Hematopoietic multipotent progenitor cell treated with erythropoietin and hydrocortisone succinate and interleukin-3 and kit ligand, for 15 days (in vitro differentiated cells): ENCODE results near the gene F12.
A peak's percentile ranks its signal among the peaks of the same experiment; 100 is the strongest.
"Not testable (repeated sequence)": the region's sequence is repeated elsewhere in the genome, so short reads cannot be mapped to it uniquely, and the experiment has no call there.

ENCODE experiments used
- DNase-seq: peaks from one replicate; pipeline ENCODE4 v3.0.0-alpha.2; 2015; ENCODE audit warnings: low spot score

The F12 gene

DNA sequence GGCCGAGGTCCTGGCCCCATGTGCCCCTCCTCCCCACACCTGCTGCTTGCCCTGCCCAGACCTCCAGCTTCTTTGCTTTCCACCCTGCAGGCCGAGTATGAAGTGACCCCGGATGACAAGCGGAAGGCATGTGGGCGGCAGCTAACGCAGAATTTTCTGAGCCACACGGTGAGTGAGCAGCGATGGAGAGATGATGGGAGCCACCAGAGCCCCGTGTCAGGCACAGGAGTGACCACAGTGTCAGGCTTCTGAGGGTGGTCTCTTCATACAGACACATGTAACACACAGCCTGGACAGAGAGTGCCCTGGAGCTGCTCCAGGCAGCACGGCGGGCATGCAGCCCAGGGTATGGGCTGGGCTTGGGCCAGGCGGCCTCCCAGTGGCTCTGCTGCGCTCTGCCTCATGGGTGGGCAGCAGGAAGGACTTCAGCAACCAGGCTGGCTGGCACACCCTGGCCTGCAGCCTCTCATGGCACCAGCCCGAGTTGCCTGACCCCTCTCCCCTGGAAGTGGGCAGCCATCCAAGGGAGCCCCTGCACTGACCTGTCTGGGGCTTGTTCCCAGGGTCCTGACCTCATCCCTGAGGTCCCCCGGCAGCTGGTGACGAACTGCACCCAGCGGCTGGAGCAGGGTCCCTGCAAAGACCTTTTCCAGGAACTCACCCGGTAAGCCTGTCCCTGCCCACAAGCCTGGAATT lies 22.9 kb upstream of the F12 start:
- no peak for DNase-seq

DNA sequence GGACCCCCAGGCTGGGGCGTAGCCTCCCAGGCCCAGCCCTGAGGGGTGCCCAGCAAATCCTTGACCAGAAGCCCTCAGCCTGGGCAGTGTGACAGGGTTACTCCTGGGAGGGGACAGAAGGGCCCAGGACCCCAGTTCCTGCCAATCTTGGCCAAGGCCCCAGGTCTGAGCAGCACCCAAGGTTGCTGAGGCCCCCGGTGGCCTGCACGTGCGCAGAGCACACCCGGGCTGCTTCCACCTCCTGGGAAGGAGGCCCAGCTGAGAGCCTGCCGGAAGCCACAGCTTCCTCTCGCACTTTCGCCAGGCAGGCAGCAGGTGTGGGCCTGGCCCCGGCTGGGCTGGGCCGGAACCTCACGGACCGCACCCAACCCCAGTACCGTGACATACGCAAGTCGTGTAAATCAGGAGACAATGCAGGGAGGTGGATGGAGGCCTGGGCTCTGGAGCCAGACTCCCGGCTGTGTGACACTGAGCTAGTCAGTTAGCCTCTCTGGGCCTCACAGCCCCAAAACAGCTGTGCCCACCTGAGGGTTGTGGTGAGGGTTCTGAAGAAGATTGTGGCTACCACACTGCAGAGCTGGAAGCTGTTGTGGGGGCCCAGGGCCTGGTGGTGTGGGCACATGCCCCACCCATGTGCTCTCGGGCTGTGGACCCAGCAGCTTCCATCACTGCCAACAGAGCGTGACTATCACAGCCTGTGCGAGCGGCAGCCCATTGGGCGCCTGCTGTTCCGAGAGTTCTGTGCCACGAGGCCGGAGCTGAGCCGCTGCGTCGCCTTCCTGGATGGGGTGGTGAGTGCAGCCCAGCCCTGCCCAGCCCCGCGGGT lies 22.2 kb upstream of the F12 start:
- DNase-seq = no peak

DNA sequence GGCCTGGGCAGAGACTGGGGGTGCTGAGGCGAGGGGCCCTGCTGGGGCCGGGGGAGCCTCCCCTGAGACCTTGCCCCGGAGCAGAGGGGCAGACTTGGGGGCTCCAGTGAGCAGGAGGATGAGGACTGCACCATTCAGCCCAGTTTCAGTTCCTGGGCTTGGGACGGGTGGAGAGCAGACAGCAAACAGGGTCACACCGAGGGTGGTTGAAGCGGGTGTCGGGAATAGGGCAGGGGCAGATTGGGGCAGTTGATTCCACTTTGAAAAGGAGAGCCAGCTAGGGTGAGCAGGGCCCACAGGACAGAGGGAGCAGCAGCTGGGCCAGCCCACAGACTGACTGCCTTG lies 21.6 kb upstream of the F12 start:
- DNase-seq = no peak

DNA sequence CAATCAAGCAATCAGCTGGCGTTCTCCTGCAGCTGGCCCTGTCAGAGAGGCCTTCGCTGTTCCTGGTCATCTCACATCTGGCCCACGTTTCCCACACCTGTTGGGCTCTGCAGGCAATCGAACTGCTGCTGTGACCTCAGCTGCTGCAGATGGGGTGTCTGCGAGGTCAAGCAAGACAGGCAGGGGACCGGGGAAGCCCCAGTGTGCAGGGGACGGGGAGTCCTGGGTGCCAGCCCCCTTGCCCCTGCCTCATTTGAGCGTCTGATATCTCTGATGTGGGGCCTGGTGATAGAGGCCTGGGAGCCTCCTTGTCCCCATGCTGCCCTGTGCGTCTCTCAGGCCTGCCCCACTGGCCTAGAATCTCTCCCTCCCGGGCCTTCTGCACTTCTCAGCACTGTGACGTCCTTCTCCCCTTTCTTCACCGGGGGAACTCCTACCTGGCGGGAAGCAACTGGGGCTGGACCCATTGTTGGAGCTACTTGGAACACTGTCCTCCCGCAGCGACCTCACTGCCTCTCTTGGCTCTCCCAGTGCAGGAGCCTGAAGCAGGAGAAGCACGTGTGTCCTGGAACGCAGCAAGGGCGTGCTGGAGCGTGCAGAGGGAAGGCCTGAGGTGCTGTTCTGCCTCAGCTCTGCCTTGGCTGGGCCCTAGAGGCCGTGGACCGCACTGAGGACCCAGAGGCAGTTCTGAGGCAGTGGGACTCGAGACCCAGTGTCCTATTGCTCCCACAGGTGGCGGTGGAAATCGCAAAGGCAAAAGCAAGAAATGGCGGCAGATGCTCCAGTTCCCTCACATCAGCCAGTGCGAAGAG lies 21.0 kb upstream of the F12 start:
- no peak for DNase-seq

DNA sequence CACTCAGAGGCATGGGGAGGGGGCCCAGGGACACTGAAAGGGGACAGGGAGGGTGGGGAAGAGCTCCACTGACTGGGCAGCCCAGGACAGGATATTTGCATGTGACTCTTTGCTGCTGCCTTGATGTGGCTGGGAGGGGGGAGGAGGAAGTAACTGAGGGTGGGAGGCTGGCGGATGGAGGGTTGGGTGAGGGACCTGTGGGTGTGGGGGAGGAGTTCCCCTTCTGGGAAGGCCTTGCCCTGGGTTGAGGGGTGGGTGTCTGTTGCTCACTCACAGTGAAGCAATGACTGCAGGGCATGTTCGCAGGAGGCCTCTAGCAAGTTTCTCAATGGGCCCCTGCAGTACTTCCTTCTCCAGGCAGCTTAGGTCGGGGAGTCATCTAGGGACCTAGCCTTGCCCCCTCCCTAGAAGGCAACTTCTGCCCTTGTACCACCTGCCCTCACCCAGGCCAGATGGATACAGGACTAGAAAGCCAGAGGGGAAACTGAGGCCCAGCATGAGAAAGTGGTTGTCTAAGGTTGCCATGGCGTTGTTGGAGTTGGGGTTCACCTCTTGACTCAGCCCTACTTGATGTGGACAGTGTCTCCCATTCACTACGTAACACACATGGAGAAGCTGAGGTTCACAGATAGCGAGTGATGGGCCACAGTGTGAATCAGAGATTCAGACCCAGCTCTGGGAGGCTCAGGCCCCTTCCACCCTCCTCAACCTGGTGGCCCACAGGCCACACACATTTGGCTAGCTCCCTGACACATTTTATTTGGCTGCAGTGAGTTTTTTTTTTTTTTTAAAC lies 20.1 kb upstream of the F12 start:
- no peak for DNase-seq

DNA sequence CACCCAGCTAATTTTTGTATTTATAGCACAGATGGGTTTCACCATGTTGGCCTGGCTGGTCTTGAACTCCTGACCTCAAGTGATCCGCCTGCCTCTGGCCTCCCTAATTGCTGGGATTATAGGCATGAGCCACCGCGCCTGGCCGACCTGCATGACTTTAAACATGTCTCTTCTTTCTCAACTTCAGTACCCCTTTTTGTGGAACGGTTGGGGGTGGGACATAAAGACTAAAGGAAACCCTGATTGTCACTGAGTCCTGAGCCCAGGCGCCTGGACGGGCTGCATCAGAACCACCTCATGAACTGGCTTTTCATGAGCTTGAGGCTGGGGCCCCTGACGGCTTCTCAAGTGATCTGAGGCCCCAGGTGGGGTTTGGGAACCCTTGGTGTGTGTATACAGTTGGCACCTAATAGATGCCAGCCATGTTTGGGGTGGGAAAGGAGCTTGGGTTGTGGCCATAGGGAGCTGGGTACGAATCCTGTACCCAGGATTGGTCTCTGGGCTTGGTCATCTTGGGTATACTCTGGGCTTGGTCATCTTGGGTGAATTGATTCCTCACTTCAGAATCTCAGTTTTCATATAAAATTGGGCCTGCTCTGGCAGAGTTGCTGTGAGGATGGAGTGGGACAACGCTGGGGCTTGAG lies 19.3 kb upstream of the F12 start:
- no peak for DNase-seq

DNA sequence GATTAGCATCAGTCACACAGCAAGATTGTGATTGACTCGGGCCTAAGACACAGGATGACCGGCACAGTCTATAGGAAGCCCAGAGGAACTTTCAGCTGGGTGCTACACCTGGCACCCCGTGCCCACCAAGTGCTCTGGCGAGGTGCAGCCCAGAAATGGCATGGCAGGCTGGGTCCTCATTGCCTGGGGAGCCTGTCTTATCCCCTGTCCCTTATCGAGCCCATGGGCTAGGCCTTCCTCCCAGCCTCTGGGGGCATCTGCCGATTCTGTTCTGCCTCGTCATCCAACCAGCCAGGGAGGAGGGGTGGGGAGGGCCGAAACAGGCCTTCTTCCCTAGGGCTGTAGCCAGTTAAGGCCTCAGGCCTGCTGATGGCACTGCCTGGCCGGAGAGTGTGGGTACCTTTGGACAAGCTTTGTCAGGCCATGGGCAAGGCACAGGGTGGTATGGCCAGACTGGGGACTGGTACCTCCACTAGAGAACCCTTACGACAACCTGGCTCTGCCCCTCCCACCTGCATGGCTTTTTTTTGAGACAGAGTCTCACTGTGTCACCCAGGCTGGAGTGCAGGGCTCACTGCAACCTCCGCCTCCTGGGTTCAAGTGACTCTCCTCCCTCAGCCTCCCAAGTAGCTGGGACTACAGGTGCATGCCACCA lies 18.7 kb upstream of the F12 start:
- DNase-seq = peak; percentile 80

DNA sequence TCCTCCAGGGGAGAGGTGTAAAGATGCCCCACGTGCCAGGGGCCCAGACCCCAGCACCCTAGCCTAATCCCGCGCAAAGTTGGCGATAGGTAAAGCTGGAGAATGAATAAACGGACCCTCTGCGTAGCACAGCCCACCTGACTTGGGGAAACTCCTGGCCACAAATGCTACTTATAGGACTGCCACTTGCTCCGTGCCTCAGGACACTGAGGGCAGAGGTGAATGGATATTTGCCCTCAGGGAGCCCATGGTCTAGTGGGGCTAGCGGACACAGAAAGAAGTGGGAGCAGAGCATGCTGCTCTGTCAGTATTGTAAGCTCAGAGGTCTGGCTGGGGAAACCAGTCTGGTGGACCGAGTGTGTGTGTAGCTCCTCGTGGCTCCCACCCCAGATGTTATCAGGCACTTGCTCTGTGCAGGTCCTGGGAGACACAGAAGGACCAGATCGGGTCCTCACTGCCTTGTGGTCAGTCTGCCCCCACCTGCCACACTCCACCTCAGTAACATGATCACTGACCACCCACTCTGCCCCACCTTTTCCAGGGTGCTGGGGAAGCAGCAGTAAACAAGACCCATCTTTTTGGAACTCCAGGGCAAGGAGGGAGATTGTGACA lies 18.0 kb upstream of the F12 start:
- DNase-seq = peak; percentile 49

DNA sequence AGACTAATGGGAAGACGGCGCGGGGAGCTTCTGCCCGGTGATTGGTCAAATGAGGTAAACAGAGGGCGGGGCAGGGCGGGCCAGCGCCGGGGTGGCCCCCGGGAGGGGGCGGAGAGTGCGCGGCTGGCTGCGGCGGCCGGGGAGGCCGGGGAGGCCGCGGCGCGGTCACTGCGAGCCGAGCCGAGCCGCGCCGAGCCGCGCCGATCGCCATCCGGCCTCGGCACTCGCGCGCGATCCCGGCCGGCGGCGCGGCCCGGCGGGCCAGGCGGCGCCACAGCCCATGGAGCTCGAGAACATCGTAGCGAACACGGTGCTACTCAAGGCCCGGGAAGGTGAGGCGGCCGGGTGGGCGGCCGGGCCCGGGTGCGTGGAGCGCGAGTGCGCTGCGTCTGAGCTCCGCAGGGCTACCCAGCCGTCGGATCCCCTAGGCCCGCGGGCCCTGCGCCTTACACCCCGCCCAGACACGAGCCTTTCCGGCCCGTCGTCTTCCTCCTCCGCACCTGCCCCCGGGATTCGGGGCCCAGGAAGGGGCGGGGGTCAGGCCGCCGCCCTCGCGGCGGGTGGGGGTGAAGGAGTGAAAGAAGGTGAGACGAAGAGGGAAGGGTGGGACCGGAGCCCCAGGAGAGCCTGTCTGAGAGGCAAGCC lies 17.3 kb upstream of the F12 start, which contains the start of gene GRK6:
GRK6 (plus strand) TSS at position 111 of the 645 bp plus-strand sequence; CDS start at position 281, 170 bp downstream.
- DNase-seq = peak; percentile 32

DNA sequence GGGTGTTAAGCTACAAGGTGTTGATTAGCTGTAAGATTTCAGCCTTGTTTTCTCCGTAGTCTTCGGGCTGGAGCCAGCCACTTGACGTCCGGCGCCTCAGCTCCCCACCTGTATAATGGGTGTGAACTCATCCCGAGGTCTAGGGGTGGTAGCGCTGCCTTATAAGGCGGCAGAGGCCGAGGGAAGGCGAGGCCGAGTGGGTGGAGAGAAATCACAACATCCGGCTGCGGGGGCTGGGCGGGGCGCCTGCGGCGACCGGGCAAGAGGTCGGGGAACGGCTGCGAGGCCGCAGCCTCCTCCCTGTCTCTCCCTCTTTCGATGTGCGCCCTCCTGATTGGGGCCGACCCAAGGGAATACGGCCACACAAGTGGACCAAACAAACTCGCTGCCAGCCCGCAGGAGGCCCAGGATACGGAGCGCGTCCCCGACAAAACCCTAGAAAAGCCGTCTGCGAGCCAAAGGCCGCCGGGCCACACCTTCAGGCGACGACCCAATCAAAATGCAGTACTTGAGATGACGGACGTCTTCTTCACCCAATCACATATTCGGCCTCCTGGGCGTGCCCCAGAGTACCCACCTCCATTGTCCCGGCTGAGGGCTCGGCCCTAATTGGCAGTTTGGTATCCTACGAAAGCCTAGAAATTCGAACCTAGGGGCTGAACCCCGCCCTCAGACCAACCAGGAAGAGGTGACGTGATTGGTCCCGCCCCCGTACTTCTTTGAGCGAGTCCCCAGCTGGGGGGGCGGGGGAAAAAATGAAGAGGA lies 16.6 kb upstream of the F12 start:
- peak; percentile 100 for DNase-seq

DNA sequence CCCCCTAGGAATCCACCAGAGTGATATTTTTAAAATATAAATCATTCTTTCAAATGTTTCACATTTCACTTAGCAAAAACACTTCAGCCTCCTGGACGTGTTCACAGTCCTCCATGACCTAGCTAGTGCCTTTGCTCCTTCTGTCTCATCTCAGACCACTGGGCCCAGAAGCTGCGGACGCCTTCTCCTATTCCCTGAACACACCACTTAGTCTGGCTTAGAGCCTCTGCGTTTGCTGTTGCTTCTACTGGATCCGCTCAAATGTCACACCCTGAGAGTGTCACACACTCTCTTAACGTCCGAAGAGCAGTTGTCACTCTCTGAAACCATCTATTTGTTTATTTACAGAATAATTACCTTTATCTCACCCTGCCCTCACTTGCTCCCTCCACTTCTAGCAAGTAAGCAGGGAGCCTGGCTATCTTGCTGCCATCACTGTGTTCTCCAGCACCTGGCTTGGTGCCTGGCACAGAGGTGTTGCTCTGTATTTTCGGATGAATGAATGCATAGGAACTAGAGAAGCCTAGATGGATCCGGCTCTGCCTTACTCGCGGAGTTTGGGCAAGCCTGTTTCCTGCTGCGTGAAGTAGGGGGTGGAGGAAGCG lies 15.9 kb upstream of the F12 start:
- DNase-seq = no peak

DNA sequence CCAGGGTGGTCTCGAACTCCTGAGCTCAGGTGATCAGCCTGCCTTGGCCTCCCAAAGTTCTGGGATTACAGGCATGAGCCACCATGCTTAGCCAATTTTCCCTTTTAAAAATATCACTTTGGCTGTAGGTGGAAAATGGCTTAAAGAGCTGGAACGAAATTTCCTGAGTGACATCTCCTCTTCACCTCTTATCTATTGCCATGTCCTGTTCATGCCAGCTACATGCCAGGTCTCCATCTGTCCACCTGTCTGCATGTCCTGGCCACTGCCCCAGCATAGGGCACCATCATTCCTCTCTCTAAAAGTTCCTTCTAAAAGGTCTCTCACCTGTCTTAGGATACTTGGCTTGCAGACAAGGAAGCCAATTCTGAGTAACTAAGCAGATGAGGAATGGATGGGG lies 14.3 kb upstream of the F12 start:
- no peak for DNase-seq

DNA sequence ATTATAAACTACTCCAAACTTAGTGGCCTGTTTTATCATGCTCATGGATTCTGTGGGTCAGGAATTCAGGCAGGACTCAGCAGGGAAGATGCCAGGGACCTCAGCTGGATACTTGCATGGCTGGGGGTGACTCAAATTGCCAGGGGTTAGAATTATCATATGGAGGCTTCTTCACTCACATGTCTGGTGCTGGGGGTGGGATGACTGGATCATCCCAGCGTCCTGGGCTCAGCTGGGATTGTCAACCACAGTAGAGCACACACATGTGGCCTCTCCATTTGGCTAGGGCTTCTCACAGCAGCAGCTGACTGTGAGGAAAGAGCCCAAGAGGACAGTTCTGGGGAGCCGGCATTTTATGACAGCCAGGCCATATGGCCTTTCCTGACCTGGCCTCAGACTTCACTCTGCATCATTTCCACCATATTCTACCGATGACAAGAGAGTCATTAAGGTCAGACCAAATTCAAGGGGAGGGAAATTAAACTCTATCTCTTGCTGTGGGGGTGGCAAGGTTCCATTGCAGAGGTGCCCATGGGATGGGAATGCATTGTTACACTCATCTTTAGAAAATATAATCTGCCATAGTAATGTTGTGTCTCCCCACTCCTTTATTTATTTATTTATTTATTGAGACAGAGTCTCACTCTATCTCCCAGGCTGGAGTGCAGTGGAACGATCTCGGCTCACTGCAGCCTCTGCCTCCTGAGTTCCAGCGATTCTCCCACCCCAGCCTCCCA lies 11.9 kb upstream of the F12 start:
- no peak for DNase-seq

DNA sequence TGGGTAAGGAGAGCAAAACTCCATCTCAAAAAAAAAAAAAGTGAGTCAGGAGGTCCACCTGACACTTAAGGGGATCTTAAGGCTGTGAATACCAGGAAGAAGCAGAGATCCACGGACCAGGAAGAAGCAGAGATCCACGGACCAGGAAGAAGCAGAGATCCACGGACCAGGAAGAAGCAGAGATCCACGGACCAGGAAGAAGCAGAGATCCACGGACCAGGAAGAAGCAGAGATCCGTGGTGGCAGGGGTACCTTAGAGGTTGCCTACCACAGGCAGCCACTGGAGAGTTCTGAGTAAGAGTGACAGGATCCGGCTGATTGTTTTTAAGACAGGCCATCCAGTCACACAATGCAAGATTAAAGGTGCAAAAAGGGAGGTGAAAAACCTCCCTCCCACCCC lies 11.1 kb upstream of the F12 start:
- not testable (repeated sequence) for DNase-seq

DNA sequence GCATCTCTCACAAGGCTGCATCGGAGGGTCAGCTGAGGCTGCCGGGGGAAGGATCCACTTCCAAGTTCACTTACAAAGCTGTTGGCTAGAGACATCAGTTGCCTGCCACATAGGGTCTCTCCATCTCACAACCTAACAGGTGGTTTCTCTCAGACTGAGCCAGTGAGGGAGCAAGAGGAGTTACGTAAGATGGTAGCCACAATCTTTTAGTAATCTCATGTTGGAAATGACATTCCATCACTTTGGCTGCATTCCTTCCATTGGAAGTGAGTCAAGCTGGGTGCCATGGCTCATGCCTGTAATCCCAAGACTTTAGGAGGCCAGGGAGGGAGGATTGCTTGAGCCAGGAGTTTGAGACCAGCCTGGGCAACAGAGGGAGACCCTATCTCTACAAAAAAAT lies 9.7 kb upstream of the F12 start:
- DNase-seq = no peak

DNA sequence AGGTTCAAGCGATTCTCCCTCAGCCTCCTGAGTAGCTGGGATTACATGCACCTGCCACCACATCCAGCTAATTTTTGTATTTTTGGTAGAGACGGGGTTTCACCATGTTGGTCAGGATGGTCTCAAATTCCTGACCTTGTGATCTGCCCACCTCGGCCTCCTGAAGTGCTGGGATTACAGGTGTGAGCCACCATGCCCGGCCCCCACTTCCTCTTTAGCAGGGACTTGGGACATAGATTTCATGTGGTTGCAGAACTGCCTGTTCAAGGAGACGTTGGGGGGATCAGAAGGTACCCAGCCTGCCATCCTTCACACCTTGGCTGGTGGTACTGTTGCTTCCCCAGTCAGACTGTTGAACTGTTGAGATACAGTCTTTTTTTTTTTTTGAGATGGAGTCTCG lies 7.7 kb upstream of the F12 start:
- not testable (repeated sequence) for DNase-seq

DNA sequence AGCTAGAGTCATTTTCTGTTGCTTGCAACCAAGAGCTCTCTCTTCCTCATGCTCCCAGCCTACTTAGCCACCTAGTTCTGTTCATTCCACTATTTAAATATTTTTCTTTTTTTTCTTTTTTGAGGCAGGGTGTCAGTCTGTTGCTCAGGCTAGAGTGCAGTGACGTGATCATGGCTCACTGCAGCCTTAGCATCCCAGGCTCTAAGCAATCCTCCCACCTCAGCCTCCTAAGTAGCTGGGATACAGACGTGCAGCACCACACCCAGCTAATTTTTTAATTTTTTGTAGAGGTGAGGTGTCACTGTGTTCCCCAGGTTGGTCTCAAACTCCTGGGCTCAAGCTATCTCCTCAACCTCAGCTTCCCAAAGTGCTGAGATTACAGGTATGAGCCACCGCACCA lies 5.1 kb upstream of the F12 start:
- no peak for DNase-seq

DNA sequence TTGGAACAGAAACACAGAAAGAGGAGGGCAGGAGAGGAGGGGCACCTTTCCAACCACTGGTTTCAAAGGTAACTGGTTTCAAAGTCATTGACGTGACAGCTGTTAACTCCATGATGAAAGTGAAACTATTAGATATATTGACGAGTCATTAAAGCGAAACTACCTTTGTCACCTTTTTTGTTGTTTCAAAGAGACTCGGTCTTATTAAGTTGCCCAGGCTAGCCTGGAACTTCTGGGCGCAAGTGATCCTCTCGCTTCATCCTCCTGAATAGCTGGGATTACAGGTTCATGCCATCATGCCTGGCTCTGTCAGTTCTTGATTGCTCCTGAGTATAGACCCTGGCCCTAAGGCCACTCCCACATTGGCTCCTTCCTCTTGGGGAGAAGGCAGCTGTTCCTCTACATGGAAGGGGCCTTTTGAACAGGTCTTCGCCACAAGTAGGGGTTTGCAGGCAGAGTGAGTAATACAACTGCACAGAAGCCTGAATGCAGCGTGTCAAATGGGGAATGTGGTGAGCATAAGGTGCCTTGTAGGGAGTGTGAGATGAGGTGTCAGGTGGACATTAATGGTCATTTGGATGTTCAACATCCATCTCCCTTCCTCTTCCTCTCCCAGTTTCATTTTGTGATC lies 3.4 kb upstream of the F12 start:
- DNase-seq = no peak
